HFF-Myc (cell line): ENCODE measurements around the gene SRPRB.

Source experiments
- DNase-seq: peaks from one replicate; pipeline ENCODE4 v3.0.0-alpha.2; 2011; ENCODE audit warnings: low read depth; ENCODE audit errors: extremely low read depth
- H3K4me3 ChIP-seq: replicated peaks from 2 replicates; pipeline ENCODE4 v1.5.1; 2011; ENCODE audit warnings: low read depth, mild to moderate bottlenecking, control low read depth, low read length
- TF ChIP-seq, protein P1 (sequence below): IDR thresholded peaks from 2 replicates; pipeline ENCODE4 v1.5.1; 2012; ENCODE audit warnings: mild to moderate bottlenecking, low read depth, low read length, control low read depth; ENCODE audit errors: missing control alignments

Gene SRPRB

DNA sequence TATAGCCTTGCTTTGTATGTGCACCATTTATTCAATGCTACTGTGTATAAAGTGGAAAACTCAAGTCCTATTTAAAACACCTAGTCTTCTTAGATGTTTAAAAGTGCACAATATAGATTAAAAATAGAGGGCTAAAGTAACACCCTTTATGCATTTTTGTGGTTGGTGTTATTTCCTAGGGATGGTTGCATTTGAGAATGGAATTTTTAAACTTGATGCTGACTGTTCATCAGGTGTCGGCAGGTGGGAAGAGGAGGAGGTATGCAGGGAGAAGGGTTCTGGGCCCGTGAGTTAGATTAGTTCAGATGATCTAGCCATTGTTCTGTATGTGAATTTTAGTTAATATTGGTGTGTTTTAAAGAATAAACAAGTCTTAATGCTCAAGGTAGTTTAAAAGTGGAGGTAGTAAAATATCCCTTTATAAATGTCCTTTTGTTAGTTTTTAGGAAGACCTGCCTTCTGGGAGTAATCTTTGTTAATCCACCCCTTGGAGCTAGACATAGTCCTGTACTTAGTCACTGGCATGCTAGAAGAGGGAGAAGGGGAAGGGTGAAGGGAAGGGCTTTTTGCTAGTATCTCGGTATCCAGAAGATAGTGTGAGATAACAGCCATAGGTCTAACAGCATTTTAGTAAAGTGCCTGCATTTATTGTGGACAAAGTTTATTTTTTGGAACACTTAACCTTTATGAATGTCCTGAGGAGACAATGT, 8.1 kb upstream of the SRPRB start:
- DNase-seq = no peak
- TF ChIP-seq, protein P1, sequence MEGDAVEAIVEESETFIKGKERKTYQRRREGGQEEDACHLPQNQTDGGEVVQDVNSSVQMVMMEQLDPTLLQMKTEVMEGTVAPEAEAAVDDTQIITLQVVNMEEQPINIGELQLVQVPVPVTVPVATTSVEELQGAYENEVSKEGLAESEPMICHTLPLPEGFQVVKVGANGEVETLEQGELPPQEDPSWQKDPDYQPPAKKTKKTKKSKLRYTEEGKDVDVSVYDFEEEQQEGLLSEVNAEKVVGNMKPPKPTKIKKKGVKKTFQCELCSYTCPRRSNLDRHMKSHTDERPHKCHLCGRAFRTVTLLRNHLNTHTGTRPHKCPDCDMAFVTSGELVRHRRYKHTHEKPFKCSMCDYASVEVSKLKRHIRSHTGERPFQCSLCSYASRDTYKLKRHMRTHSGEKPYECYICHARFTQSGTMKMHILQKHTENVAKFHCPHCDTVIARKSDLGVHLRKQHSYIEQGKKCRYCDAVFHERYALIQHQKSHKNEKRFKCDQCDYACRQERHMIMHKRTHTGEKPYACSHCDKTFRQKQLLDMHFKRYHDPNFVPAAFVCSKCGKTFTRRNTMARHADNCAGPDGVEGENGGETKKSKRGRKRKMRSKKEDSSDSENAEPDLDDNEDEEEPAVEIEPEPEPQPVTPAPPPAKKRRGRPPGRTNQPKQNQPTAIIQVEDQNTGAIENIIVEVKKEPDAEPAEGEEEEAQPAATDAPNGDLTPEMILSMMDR = no peak
- no peak overlapping the region for H3K4me3 ChIP-seq

DNA sequence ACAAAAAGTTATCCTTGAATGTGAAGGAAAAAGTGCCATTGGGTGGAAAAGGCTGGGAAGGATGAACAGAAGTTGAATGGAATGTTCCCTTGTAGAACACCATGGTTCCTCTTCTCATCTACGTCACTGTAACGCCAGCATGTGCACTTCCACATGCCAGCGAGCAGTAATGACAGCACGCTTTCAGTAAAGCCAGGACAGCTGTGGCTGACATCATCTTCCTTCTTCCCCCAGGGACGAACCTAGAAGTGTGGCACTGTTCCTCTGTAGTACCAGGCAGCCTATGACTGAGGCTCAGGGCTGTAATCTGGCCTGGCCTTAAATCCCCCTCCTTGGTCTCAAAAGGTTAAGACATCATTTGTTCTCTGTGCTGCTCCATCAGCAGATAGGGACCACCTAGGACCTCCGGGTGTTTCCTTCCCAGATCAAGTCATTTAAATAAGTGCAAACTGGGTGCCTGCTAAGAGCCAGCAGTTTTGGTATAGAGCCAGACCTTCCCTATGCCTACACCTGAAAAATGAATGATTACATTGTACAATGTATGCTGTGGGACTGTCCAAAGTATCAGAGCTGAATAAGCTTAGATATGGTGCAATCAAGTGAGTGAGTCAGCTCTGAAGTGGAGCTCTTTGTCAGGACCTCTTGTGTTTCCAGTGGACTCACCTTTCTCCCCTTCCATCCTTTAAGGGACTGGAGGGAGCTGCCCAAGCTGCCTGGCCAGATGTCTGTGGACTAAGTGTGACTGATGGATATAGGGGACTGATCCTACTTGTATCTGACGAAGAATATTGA, 5.6 kb upstream of the SRPRB start:
- DNase-seq = no peak
- no peak overlapping the region for H3K4me3 ChIP-seq
- TF ChIP-seq, protein P1 = no peak

DNA sequence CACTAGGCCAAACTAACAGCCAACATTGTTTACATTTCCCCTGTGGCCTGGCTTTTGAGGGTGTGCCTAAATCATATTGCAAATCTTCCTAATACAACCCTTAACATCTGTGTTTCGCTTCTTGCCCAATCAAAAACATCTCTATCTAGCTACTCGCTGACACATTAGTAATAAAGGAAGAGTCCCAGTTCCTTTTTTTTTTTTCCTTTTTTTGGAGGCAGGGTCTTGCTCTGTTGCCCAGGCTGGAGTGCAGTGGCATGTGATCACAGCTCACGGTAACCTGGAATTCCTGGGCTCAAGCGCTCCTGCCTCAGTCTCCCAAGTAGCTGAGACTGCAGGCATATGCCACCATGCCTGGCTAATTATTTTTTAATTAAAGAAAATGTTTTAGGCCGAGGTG, 2.1 kb upstream of the SRPRB start:
- no peak for DNase-seq
- TF ChIP-seq, protein P1 = no peak

DNA sequence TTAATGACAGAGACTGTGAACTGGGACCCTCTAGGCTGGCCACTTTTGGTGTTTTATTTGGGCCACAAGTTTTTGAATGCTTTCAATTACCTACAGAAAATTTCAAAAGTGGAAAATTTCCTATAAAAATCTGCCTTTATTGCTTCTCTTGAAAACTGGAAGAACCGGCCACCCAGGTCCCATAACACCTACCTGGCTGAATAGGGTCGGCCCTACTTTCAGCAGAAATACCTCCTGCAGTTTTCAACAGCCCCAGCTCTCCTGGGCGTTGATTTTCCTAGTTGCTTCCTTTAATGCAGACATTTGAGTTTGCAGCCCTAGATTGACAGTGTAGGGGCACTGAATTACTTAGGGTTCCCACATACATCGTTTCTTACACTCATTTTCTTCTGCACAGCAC, 719 bp upstream of the SRPRB start:
- no peak for DNase-seq
- TF ChIP-seq, protein P1 = no peak
- H3K4me3 ChIP-seq = peak overlapping the region; percentile 84; the same call in 1 of the 2 replicates

More for the DNA sequence above, 2.1 kb upstream of the SRPRB start:
- no peak overlapping the region for H3K4me3 ChIP-seq

DNA sequence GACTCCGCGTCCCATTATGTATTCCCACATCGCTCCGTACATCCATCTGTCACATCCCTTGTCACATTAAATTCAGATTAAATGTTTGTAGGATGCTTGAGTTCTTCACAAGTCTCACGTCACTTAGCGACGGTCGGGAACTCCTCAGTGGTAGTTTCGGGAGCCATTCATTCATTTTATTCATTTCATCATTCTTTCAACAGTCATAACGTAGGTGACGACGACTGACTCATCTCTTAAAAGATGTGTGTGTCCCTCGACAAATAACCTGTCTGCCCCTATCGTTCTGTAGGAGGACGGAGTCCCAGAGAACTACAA, 272 bp upstream of the SRPRB start:
- no peak for DNase-seq

DNA sequence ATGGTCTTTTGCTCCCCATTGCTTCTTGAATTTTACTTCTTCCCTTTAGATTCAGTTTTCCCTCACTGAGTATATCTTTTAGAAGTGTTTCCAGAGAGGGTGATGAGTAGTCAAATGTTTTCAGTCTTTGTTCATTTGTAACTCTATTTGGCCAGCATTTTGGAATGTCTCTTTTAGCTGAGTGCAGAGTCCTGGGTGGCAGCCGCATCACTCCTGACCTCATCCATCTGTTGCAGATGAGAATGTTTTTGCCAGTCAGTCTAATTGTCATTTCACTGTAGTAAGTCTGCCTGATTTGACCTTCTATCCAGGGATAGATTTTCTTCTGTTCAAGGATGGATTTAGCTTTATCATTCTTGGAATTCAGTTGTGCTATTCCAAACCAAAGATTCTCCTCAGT, 7.3 kb downstream of the SRPRB start:
- no peak for DNase-seq
- H3K4me3 ChIP-seq = no peak overlapping the region
- TF ChIP-seq, protein P1 = no peak

More for the DNA sequence above, 272 bp upstream of the SRPRB start:
- TF ChIP-seq, protein P1 = no peak
- H3K4me3 ChIP-seq = peak overlapping the region; percentile 84

DNA sequence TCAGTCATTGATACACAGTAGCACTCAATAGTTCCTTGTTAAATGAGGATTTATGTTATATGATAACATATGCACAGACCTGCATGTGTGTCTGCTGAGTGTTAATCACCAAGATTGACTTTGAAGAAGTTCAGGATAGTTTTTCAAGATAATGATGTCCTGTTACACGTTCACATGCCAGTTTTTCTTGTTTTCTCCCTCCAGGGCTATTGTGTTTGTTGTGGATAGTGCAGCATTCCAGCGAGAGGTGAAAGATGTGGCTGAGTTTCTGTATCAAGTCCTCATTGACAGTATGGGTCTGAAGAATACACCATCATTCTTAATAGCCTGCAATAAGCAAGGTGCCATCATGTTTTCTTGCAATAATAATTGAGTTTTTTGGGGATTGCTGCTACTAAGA, 9.8 kb downstream of the SRPRB start:
- TF ChIP-seq, protein P1 = no peak
- H3K4me3 ChIP-seq = no peak overlapping the region
- DNase-seq = no peak
